Tibial artery (tissue), 4 donors: ENCODE measurements around the gene PDGFA.

ENCODE experiments used
- DNase-seq, 2 donors: peaks; one replicate each; pipeline ENCODE4 v3.0.0-alpha.2; 2019
- H3K27ac ChIP-seq, 2 donors: fragments of 200-600 bp; sonication (generic) in 1 of 2; 1 replicate in 1 of 2; 2 replicates in 1 of 2; pipeline ENCODE4 v1.5.1; 2018 to 2019; ENCODE audit warnings: mild to moderate bottlenecking in 1 of 2
- H3K27me3 ChIP-seq, 2 donors: fragments of 200-600 bp; sonication (generic) in 1 of 2; one replicate each; pipeline versions ENCODE4 v1.5.1 to v1.6.0; 2016 to 2019
- H3K36me3 ChIP-seq, 3 donors: fragments of 200-600 bp; sonication (generic) in 2 of 3; one replicate each; pipeline ENCODE4 v1.5.1; 2016 to 2019; ENCODE audit warnings: mild to moderate bottlenecking in 2 of 3
- H3K4me1 ChIP-seq, 4 donors: fragments of 200-600 bp; sonication (generic) in 2 of 4; 1 replicate in 3 of 4; 2 replicates in 1 of 4; pipeline ENCODE4 v1.5.1; 2016 to 2019
- H3K4me3 ChIP-seq, 2 donors: fragments of 200-600 bp; sonication (generic) in 1 of 2; 1 replicate in 1 of 2; 2 replicates in 1 of 2; pipeline ENCODE4 v1.5.1; 2018 to 2019; ENCODE audit warnings: mild to moderate bottlenecking in 2 of 2
- H3K9me3 ChIP-seq, 3 donors: fragments of 200-600 bp; sonication (generic) in 1 of 3; one replicate each; pipeline ENCODE4 v1.5.1; 2016 to 2019
- CTCF ChIP-seq, 2 experiments: fragments of 200-600 bp in 1 of 2; fragments of 450-650 bp in 1 of 2; IDR thresholded peaks; one replicate each; pipeline ENCODE4 v1.5.1; 2017 to 2019; ENCODE audit warnings: antibody characterized with exemption in 2 of 2, mild to moderate bottlenecking in 1 of 2, moderate library complexity in 1 of 2
- intact Hi-C: fragments of 100-400 bp; cut with DNase I; formaldehyde crosslinking; loops from one replicate; pipeline ENCODE4 v1.15.0; 2023; ENCODE audit warnings: low total_unique reads

Gene PDGFA

GRCh38 chr7:494259-494687 is 25.4 kb downstream of the PDGFA start:
- Histone ChIP-seq H3K4me3 (no peak overlapping the region), H3K4me1 (peaks cover 0 to 17% (median 3%) of the 10 kb centered on the region in 4 donors), H3K27ac (no peak overlapping the region), H3K27me3 (no peaks in the 10 kb centered on the region), H3K36me3 (peaks cover 32% of the 10 kb centered on the region in 3 donors), H3K9me3 (no peaks in the 10 kb centered on the region)
- intact Hi-C loops: no loop called here
- no peak for TF ChIP-seq CTCF (IDR thresholded peaks at IDR 0.05)
- peak in 1 of 2 donors; percentile 64 for DNase-seq

GRCh38 chr7:493661-494251 is 25.9 kb downstream of the PDGFA start:
- peak; percentile 11 to 59 for DNase-seq
- Histone ChIP-seq H3K9me3 (no peaks in the 10 kb centered on the region), H3K27ac (no peak overlapping the region), H3K4me1 (peaks cover 0 to 13% (median 2%) of the 10 kb centered on the region in 4 donors), H3K4me3 (no peak overlapping the region), H3K36me3 (peaks cover 26 to 27% (median 27%) of the 10 kb centered on the region in 3 donors), H3K27me3 (no peaks in the 10 kb centered on the region)
- intact Hi-C loops: no loop called here
- TF ChIP-seq CTCF (IDR thresholded peaks at IDR 0.05): no peak

GRCh38 chr7:492714-493065 is 27.0 kb downstream of the PDGFA start:
- Histone ChIP-seq H3K27ac (no peak overlapping the region), H3K27me3 (no peaks in the 10 kb centered on the region), H3K4me1 (peaks cover 0 to 13% (median 5%) of the 10 kb centered on the region in 4 donors), H3K9me3 (no peaks in the 10 kb centered on the region), H3K36me3 (peaks cover 17 to 18% (median 18%) of the 10 kb centered on the region in 3 donors), H3K4me3 (no peak overlapping the region)
- TF ChIP-seq CTCF (IDR thresholded peaks at IDR 0.05): no peak
- intact Hi-C loops: no loop called here
- DNase-seq: no peak

GRCh38 chr7:491958-492713 is 27.5 kb downstream of the PDGFA start:
- intact Hi-C loops: no loop called here
- no peaks in the 10 kb centered on the region for H3K27me3 ChIP-seq
- peak; percentile 16 to 63 for DNase-seq
- H3K36me3 ChIP-seq: peaks cover 13 to 14% (median 14%) of the 10 kb centered on the region in 3 donors
- no peaks in the 10 kb centered on the region for H3K9me3 ChIP-seq
- H3K27ac ChIP-seq: no peak overlapping the region
- TF ChIP-seq CTCF (IDR thresholded peaks at IDR 0.05): no peak
- H3K4me3 ChIP-seq: no peak overlapping the region
- peaks cover 0 to 13% (median 5%) of the 10 kb centered on the region in 4 donors for H3K4me1 ChIP-seq

GRCh38 chr7:491292-491957 is 28.2 kb downstream of the PDGFA start:
- H3K27ac ChIP-seq: no peak overlapping the region
- H3K36me3 ChIP-seq: peaks cover 7% of the 10 kb centered on the region in 3 donors
- H3K9me3 ChIP-seq: no peaks in the 10 kb centered on the region
- no peak for TF ChIP-seq CTCF (IDR thresholded peaks at IDR 0.05)
- DNase-seq: peak; percentile 12 to 55
- H3K4me3 ChIP-seq: no peak overlapping the region
- intact Hi-C loops: no loop called here
- peaks cover 0 to 13% (median 5%) of the 10 kb centered on the region in 4 donors for H3K4me1 ChIP-seq
- H3K27me3 ChIP-seq: no peaks in the 10 kb centered on the region
